ENCODE data around the gene CUX1. TPM values are rescaled to one million over a fixed set of nuclear protein-coding genes. Genes with fewer than 3 reads are reported as not detected.

CUX1 gene
- total and polyA plus RNA-seq, 5 donors, result 54.1 to 146 (median 109) TPM

DNA sequence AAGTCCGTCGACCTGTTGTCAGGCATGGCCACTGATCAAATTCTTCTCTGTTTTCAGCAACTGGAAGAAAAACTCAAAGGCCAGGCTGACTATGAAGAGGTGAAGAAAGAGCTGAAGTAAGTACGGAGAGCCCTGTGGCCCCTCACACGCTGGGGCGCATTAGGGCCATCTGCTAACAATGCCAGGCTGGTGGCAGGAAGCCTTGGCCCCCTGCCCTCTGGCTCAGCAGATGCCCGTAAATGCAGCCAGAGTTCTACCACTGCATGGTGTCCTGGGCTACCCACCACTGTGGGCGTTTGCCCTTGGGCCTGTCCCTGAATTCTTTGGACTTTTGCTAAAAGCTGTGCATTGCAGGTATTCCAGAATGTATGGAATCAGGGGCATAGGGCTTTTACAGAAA is 372.3 kb downstream of the CUX1 start:
- Histone ChIP-seq H3K27ac (ENCODE audit: low read length) (no peak overlapping the region), H3K4me3 (ENCODE audit: low read length) (no peak overlapping the region), H3K27me3 (ENCODE audit: control insufficient read depth, insufficient read depth) (no peaks in the 10 kb centered on the region), H3K9me3 (ENCODE audit: control insufficient read depth, low read length) (no peaks in the 10 kb centered on the region), H3K4me1 (ENCODE audit: control insufficient read depth, insufficient read depth, low read length) (no peaks in the 10 kb centered on the region)
- DNase-seq, result no peak
- ATAC-seq, result peak in 1 of 2 donors; percentile 50
- WGBS, result 77% methylated on average over 7 of the region's 7 CpGs
- intact Hi-C loops (cut with DNase I), result loop anchor here in 1 of 4 donors (10.0 kb wide), 1 partner anchor 55 kb away; no protein-coding TSS in a partner anchor

DNA sequence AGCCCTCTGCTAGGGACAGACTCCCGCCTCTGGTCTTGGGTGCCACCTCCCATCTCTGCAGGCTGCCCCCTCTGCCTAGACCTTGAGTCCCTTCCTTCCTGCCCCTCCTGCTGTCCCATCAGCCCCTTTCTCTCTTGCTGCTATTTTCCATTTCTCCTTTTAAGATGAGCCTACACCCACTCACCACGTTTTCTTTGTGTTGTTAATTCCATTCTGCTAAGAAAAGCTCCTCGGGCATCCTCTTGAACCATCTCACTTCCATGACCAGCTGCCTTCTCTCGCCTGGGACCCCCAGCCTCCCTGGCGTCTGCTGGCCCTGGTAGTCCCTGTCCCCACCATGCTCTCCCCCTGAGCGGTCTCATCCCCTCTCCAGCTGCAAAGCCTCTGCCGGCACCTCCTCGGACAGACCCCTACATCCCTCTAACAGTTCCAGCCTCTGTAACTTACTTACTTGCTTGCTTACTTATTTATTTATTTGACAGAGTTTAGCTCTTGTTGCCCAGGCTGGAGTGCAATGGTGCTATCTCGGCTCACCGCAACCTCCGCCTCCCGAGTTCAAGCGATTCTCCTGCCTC is 373.4 kb downstream of the CUX1 start:
- no peak overlapping the region for H3K27ac ChIP-seq (ENCODE audit: low read length)
- H3K9me3 ChIP-seq (ENCODE audit: control insufficient read depth, low read length), result no peaks in the 10 kb centered on the region
- no peaks in the 10 kb centered on the region for H3K4me1 ChIP-seq (ENCODE audit: control insufficient read depth, insufficient read depth, low read length)
- ATAC-seq (no peak), DNase-seq (no peak)
- no peak overlapping the region for H3K4me3 ChIP-seq (ENCODE audit: low read length)
- intact Hi-C loops (cut with DNase I), result no loop called here
- no peaks in the 10 kb centered on the region for H3K27me3 ChIP-seq (ENCODE audit: control insufficient read depth, insufficient read depth)
- WGBS, result 90% methylated on average over 13 of the region's 13 CpGs

- H3K4me3 ChIP-seq (ENCODE audit: low read length), result no peak overlapping the region
- WGBS, result 83% methylated on average over 17 of the region's 17 CpGs
- DNase-seq (no peak), ATAC-seq (no peak)
- H3K9me3 ChIP-seq (ENCODE audit: control insufficient read depth, low read length), result no peaks in the 10 kb centered on the region
- no peaks in the 10 kb centered on the region for H3K27me3 ChIP-seq (ENCODE audit: control insufficient read depth, insufficient read depth)
- intact Hi-C loops (cut with DNase I), result no loop called here
- H3K4me1 ChIP-seq (ENCODE audit: control insufficient read depth, insufficient read depth, low read length), result no peaks in the 10 kb centered on the region
- no peak overlapping the region for H3K27ac ChIP-seq (ENCODE audit: low read length)
Observed at GRCh38 chr7:102191556-102192379, 374.3 kb downstream of the CUX1 start.

- intact Hi-C loops (cut with DNase I), result no loop called here
- no peak overlapping the region for H3K27ac ChIP-seq (ENCODE audit: low read length)
- H3K4me3 ChIP-seq (ENCODE audit: low read length), result no peak overlapping the region
- no peaks in the 10 kb centered on the region for H3K4me1 ChIP-seq (ENCODE audit: control insufficient read depth, insufficient read depth, low read length)
- ATAC-seq, result no peak
- H3K9me3 ChIP-seq (ENCODE audit: control insufficient read depth, low read length), result no peaks in the 10 kb centered on the region
- WGBS, result 98% methylated on average over 3 of the region's 3 CpGs
- DNase-seq, result no peak
- H3K27me3 ChIP-seq (ENCODE audit: control insufficient read depth, insufficient read depth), result no peaks in the 10 kb centered on the region
Observed at GRCh38 chr7:102192790-102193189, 375.4 kb downstream of the CUX1 start.

GRCh38 chr7:102193806-102194205 is 376.4 kb downstream of the CUX1 start:
- Histone ChIP-seq H3K9me3 (ENCODE audit: control insufficient read depth, low read length) (no peaks in the 10 kb centered on the region), H3K27me3 (ENCODE audit: control insufficient read depth, insufficient read depth) (no peaks in the 10 kb centered on the region), H3K4me3 (ENCODE audit: low read length) (no peak overlapping the region), H3K27ac (ENCODE audit: low read length) (no peak overlapping the region), H3K4me1 (ENCODE audit: control insufficient read depth, insufficient read depth, low read length) (no peaks in the 10 kb centered on the region)
- ATAC-seq (no peak), DNase-seq (no peak)
- WGBS, result 85% methylated on average over 8 of the region's 8 CpGs
- intact Hi-C loops (cut with DNase I), result no loop called here

GRCh38 chr7:102195361-102195760 is 377.9 kb downstream of the CUX1 start:
- H3K27me3 ChIP-seq (ENCODE audit: control insufficient read depth, insufficient read depth), result no peaks in the 10 kb centered on the region
- no peaks in the 10 kb centered on the region for H3K9me3 ChIP-seq (ENCODE audit: control insufficient read depth, low read length)
- no peak overlapping the region for H3K4me3 ChIP-seq (ENCODE audit: low read length)
- DNase-seq, result no peak
- H3K4me1 ChIP-seq (ENCODE audit: control insufficient read depth, insufficient read depth, low read length), result no peaks in the 10 kb centered on the region
- ATAC-seq, result no peak
- no peak overlapping the region for H3K27ac ChIP-seq (ENCODE audit: low read length)
- WGBS, result 92% methylated on average over 34 of the region's 34 CpGs
- intact Hi-C loops (cut with DNase I), result no loop called here

- Histone ChIP-seq H3K9me3 (ENCODE audit: control insufficient read depth, low read length) (no peaks in the 10 kb centered on the region), H3K27me3 (ENCODE audit: control insufficient read depth, insufficient read depth) (no peaks in the 10 kb centered on the region), H3K4me1 (ENCODE audit: control insufficient read depth, insufficient read depth, low read length) (no peaks in the 10 kb centered on the region), H3K4me3 (ENCODE audit: low read length) (no peak overlapping the region), H3K27ac (ENCODE audit: low read length) (no peak overlapping the region)
- intact Hi-C loops (cut with DNase I), result no loop called here
- 95% methylated on average over 25 of the region's 25 CpGs for WGBS
- ATAC-seq, result no peak
- no peak for DNase-seq
Observed at GRCh38 chr7:102196028-102196427, 378.6 kb downstream of the CUX1 start.

DNA sequence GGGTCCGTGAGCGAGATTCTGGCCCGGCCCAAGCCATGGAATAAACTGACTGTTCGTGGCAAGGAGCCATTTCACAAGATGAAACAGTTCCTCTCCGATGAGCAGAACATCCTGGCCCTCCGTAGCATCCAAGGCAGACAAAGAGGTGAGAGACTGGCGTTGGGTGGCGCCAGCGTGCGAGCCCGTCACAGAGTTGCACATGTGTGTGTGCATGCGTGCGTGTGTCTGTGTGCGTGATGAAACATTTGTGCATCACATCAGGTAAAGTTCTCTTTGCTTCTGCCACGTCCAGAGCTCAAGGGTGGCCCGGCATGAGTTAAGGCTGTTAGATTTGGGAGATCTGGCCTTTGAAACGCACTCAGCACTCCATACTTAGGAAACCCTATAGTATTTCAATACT is 379.7 kb downstream of the CUX1 start:
- DNase-seq (no peak), ATAC-seq (no peak)
- no peaks in the 10 kb centered on the region for H3K9me3 ChIP-seq (ENCODE audit: control insufficient read depth, low read length)
- no peak overlapping the region for H3K4me3 ChIP-seq (ENCODE audit: low read length)
- no peak overlapping the region for H3K27ac ChIP-seq (ENCODE audit: low read length)
- 96% methylated on average over 17 of the region's 17 CpGs for WGBS
- intact Hi-C loops (cut with DNase I), result no loop called here
- no peaks in the 10 kb centered on the region for H3K4me1 ChIP-seq (ENCODE audit: control insufficient read depth, insufficient read depth, low read length)
- no peaks in the 10 kb centered on the region for H3K27me3 ChIP-seq (ENCODE audit: control insufficient read depth, insufficient read depth)

DNA sequence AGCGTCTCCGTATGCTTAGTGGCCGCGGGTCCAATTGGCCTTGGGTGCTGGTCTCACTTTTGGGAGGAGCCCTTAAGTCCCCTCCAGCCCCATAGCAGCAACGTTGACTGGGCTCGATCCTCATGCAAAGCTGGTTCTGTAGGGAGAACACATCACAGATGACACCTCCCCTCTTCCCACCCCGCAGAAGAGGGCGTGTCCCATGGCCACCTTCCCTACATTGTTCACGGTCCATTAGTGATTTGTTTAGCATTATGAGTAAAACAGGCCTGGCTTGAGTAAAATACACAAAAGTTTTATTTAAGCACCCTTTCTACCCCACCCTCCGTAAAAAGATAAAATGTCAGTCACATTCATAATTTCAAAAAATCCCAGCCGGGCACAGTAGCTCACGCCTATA is 380.2 kb downstream of the CUX1 start:
- Histone ChIP-seq H3K27me3 (ENCODE audit: control insufficient read depth, insufficient read depth) (no peaks in the 10 kb centered on the region), H3K4me3 (ENCODE audit: low read length) (no peak overlapping the region), H3K9me3 (ENCODE audit: control insufficient read depth, low read length) (no peaks in the 10 kb centered on the region), H3K27ac (ENCODE audit: low read length) (no peak overlapping the region), H3K4me1 (ENCODE audit: control insufficient read depth, insufficient read depth, low read length) (no peaks in the 10 kb centered on the region)
- ATAC-seq, result no peak
- 88% methylated on average over 12 of the region's 12 CpGs for WGBS
- intact Hi-C loops (cut with DNase I), result no loop called here
- DNase-seq, result no peak

DNA sequence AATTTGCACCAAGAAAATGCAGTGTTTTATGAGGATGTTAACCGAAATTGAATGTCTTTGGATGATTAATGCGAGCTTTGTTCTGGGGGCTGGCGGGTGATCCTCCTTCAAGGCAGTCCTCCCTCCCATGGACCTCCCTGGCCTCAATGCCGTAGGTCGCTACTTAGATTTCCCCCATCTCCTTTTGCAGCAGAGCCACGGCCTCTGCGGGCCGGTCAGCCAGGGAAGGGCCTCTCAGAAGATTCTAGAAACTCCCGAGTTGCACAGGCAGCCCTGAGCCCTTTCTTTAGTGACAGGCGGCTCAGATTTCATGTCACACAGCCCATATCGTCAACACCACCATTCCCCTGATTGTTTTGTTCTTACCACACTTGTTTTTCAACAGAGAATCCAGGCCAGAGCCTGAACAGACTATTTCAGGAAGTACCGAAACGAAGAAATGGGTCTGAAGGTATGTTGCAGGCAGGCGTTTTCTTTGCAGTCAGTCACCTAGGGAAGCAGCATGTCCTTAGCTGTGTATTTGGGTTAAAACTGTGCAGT is 381.1 kb downstream of the CUX1 start:
- intact Hi-C loops (cut with DNase I), result no loop called here
- 88% methylated on average over 14 of the region's 14 CpGs for WGBS
- DNase-seq (no peak), ATAC-seq (no peak)
- H3K4me1 ChIP-seq (ENCODE audit: control insufficient read depth, insufficient read depth, low read length), result no peaks in the 10 kb centered on the region
- H3K27me3 ChIP-seq (ENCODE audit: control insufficient read depth, insufficient read depth), result no peaks in the 10 kb centered on the region
- no peak overlapping the region for H3K4me3 ChIP-seq (ENCODE audit: low read length)
- H3K9me3 ChIP-seq (ENCODE audit: control insufficient read depth, low read length), result no peaks in the 10 kb centered on the region
- H3K27ac ChIP-seq (ENCODE audit: low read length), result no peak overlapping the region

DNA sequence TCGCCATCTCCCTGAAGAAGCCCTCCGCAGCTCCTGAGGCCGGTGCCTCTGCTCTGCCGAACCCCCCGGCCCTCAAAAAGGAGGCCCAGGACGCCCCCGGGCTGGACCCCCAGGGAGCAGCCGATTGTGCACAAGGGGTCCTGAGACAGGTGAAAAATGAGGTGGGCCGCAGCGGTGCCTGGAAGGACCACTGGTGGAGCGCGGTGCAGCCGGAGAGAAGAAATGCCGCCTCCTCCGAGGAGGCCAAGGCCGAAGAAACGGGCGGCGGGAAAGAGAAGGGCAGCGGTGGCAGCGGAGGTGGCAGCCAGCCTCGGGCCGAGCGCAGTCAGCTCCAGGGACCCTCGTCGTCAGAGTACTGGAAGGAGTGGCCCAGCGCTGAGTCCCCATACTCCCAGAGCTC is 384.1 kb downstream of the CUX1 start:
- Histone ChIP-seq H3K4me1 (ENCODE audit: control insufficient read depth, insufficient read depth, low read length) (no peaks in the 10 kb centered on the region), H3K9me3 (ENCODE audit: control insufficient read depth, low read length) (no peaks in the 10 kb centered on the region), H3K4me3 (ENCODE audit: low read length) (no peak overlapping the region), H3K27ac (ENCODE audit: low read length) (no peak overlapping the region), H3K27me3 (ENCODE audit: control insufficient read depth, insufficient read depth) (no peaks in the 10 kb centered on the region)
- DNase-seq, result no peak
- no peak for ATAC-seq
- intact Hi-C loops (cut with DNase I), result no loop called here
- WGBS, result 94% methylated on average over 27 of the region's 27 CpGs

Measured in right cardiac atrium (tissue), 5 donors.